CD4-positive, alpha-beta T cell treated with Interleukin-2 at 100 ng/mL for 4 hours (primary cell): ENCODE data around the gene CLIP4.

Source experiments
- DNase-seq: peaks from one replicate; pipeline ENCODE4 v3.0.0-alpha.2; 2020; ENCODE audit warnings: low spot score

The CLIP4 gene

DNA sequence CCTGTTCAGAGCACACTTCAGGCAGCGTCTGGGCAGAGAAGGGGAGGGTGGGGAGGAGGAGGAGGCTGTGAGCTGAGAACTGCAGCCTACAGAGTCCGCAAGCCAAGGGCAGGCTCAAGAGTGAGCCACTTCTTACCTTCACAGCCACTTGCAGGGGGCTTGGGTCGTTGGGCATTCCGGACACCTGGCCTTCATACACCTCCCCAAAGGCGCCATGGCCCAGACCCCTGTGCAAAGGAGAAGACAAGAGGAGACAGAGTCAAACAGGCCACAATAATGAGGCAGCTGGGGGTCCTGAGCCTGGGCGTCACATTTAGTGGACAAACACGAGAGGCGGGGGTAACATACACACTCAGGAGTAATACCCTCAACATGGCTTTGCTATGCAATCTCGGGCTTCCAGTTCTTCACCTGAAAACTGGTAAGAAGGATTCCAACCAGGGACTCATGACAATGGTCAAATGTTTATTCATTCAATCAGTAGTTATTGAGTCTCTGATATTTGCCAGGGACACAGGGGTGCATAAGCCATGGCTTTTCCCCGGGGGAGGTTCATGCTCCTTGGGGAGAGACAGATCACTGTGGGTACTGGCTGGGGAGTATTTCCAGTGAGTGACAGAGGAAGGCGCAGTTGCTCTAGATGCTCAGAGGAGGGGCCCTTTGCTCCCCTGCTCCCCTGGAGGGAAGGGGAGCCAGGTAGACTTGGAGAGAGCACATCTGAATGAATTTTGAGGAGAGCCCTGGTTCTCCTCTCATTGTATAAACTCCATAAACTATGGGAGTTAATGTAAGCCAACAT, 107.4 kb downstream of the CLIP4 start:
- DNase-seq = no peak

DNA sequence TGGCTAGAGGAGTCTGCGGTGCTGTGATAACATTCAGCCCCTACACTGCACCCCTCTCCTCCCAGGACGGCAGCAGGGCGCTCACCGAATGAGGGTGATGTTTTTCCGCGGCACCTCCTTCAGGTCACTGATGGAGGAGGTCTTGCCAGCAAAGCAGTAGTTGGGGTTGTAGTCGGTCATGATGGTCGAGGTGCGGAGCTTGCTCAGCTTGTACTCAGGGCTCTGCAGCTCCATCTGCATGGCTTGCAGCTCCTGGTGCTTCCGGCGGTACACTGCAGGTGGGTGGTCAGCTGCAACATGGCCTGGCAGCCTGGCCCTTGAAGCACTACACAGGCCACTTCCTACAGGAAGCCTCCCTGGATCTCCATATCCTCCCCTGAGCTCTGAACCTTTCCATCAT, 108.0 kb downstream of the CLIP4 start:
- no peak for DNase-seq

- DNase-seq = no peak
Observed at GRCh38 chr2:29223851-29224692, 108.9 kb downstream of the CLIP4 start.

- DNase-seq = no peak
Observed at GRCh38 chr2:29224693-29225551, 109.7 kb downstream of the CLIP4 start.

DNA sequence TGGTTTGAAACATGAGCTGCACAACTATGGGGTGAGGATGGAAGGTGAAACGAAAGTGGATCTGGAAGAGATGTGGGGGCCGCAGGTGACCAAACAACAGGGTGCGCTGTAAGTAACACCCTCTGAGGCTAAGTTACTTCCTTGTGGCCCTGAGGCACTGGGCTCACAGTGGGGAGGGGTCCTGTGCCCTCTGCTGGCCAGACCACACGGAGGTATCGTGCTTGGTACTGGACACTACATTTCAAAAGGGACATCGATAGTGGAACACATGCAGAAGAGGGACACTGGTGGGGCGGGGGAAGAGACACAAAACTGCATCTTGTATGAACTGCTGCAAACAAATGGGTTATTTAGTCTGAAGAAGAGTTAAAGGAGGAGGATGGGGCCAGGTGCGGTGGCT, 110.6 kb downstream of the CLIP4 start:
- DNase-seq = no peak

DNA sequence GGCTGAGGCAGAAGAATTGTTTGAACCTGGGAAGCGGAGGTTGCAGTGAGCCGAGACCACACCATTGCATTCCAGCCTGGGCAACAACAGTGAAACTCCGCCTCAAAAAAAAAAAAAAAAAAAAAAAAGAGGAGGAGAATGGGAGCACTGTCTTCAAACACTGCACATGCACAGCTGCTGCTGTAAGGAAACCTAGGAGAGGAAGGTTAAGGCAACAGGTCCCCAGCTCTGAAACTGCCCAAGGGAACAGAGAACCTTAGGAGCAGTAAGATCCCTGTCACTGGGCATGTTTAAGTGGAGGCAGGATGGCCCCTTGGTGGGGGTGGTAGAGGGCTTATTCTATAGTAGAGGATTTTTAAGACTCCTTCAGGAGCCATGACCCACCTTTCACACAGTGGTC, 111.2 kb downstream of the CLIP4 start:
- DNase-seq = no peak

DNA sequence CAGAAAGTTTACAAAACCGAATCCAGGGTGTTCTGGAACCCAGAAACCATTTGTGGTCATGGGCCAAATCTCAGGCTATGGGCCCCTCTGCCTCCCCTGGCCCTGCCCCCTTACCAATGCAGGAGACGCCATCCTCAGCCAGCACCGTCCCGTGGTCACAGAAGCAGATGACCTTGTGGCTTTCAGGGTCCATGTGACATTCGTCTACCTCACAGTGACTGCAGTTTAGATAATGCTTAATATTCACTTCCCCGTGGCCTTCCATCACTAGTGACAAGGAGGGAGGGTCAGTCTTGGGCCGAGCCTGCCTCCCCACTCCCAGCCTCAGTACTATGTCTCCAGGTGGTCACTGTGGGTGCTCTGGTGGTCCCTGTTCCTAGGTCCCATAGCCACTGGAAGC, 111.6 kb downstream of the CLIP4 start:
- DNase-seq = no peak

DNA sequence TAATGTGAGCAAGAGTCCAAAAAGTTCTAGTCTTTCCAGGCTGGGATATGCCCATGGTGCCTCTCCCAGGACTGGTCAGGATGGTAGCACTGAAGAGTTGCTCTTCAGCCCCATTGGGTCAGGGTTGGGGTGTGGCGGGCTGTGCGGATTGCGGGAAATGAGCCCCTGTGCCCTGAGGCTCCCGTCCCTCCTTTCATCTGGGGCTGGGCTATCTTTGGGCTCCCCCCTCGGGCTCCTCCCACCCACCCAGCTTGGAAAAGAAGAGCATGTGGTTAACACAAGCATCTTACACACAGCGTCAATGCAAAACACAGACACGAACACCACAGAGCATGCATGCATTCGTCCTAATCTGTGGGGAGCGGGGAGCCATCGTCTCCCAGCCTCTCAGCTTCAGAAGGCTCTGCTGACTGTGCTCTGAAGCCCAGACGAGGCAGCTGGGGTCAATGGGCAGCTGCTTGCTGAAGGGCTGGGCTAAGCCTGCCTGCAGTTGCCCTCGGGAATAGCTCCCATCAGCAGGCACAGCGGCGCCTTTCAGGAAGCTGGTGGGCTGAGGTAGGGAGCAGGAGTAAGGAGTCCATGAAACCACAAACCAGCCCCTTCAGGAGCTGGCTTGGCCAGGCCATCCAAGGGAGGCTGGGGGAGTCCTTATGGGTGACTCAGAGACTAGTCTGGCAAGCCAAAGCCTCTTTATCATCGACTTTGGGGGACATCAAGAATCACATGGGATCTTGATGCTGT, 112.9 kb downstream of the CLIP4 start:
- DNase-seq = no peak

DNA sequence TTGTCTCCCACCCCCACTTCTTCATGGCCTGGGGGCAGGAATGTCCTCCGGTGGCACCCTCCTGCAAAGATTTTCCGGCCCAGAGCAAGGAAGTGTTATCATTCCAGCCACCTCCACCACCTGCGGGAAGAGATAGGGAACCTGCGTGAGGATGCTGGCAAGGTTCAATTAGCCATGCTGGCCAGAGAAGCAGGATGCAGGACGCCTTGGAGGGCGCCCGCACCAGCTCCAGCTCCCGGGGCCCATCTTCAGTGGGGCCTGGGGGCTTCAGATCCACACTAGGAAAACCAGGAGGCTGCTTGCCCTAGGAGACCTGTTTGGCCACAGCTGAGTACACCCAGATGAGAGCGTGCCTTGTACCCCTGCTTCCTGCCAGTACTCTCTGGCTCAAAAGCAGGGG, 113.7 kb downstream of the CLIP4 start:
- DNase-seq = no peak

DNA sequence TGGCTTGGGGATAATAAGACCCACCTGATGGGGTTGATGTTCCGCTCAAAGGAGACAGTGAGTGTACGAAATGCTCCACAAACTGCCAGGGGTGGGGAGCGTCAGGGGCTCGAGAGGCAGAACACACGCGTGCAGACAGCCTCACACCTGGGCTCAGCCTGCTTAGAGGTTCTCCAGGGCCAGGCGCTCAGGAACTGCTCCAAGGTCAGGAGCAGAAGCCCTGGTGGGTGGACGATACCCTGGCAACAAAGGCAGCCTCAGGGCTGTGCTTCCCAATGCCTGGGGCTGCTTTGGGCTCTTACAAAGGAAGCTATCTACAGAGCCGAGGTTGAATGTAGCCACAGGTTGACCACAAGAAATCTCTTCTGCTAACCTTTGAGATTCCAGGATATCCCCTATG, 114.4 kb downstream of the CLIP4 start:
- DNase-seq = no peak

- no peak for DNase-seq
Observed at GRCh38 chr2:29232041-29232440, 116.8 kb downstream of the CLIP4 start.

- DNase-seq = no peak
Observed at GRCh38 chr2:29233428-29233827, 118.2 kb downstream of the CLIP4 start.

DNA sequence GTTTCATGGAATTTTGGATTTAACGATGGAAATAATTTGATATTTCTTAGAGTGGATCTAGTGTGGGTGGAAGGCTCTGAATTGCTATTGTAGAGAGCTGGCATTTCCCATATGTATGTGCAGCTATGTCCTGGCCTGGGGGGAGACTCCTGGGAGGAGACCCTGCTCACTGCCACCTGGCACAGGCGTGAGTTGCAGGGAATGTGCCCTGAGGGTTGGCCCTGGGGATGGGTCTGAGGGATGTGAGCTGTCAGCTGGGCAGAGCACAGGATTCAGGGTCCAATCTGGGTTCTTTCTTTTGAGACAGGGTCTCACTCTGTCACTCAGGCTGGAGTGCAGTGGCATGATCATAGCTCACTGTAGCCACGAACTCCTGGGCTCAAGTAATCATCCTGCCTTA, 120.2 kb downstream of the CLIP4 start:
- no peak for DNase-seq

DNA sequence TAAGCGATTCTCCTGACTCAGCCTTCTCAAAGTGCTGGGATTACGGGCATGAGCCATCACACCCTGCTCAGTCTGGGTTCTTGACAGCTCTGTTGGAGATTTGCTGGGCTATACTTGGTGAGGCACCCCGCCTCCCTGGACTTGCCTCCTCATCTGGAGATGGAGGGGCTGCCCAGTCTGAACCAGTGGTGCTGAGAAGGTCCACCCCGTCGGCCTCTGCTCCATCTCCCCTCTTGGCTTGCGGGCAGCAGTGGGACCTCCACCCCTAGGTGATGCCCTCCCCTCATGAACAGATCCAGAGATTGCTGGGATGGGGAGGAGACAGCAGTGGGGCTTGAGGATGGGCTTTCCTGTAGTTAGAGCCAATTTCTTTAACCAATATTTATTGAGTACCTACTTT, 120.9 kb downstream of the CLIP4 start:
- no peak for DNase-seq

DNA sequence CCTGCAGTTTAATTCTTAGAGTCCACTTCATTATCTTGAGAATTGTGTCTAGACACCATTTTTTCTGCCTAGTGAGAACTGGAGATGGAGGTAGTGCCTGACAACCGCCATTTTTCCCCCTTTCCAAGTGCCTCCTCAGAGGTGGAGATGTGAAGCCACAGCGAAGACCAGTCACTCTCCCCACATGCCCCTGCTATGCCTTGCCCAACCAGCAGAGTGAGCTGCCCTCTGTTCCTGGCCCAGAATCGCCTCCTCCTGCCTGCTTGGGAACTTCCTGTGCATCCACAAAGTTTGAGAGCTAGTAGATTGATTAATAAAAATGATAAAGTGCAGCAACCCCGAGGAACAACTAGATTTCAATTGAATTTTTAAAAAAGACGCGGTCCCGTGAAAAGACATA, 123.3 kb downstream of the CLIP4 start:
- DNase-seq = no peak
